ENCODE measurements around the gene NRXN3. TPM values are rescaled to one million over a fixed set of nuclear protein-coding genes. Genes with fewer than 3 reads are reported as not detected.

Gene NRXN3
- total RNA-seq, 4 donors from 2014 or later: 0.56 to 1.6 (median 1.1) TPM

DNA sequence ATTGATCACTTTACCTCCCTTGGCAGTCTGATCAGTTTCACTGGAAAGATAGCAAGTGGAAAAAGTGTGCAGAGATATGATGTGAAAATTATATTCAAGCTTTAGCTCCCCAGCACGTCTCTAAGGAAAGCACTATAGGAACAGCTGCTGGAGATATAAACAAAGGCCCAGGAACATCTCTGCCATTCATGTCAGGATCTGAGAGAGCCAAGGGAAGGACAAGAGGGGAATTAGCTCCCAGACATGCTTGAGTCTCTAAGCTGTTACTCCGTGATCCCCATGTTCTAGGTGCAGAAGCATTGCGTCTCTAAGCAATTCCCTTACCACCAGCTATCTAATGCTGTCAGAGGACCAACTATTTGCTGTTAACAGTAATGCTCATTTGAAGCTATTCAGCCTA lies 1341.0 kb downstream of the NRXN3 start:
- Histone ChIP-seq H3K4me1 (no peaks in the 10 kb centered on the region), H3K27ac (no peak overlapping the region), H3K27me3 (no peaks in the 10 kb centered on the region), H3K9me3 (no peaks in the 10 kb centered on the region), H3K4me3 (replicated peaks in 1 of 3) (no peak overlapping the region), H3K36me3 (no peaks in the 10 kb centered on the region)
- TF ChIP-seq CTCF (IDR thresholded peaks at IDR 0.05): no peak
- TF ChIP-seq POLR2A (IDR thresholded peaks at IDR 0.05): no peak
- 85 to 87% methylated on average over 3 of the region's 3 CpGs for WGBS, 2 donors
- intact Hi-C loops (cut with DNase I): no loop called here
- no peak for DNase-seq

GRCh38 chr14:79513446-79513845 lies 1343.3 kb downstream of the NRXN3 start:
- intact Hi-C loops (cut with DNase I): no loop called here
- Histone ChIP-seq H3K9me3 (no peaks in the 10 kb centered on the region), H3K4me3 (replicated peaks in 1 of 3) (no peak overlapping the region), H3K4me1 (no peaks in the 10 kb centered on the region), H3K27ac (no peak overlapping the region), H3K36me3 (no peaks in the 10 kb centered on the region), H3K27me3 (no peaks in the 10 kb centered on the region)
- WGBS, 2 donors: 59 to 75% methylated on average over 1 of the region's 1 CpG
- DNase-seq: no peak
- TF ChIP-seq POLR2A (IDR thresholded peaks at IDR 0.05) (no peak), CTCF (IDR thresholded peaks at IDR 0.05) (no peak)

DNA sequence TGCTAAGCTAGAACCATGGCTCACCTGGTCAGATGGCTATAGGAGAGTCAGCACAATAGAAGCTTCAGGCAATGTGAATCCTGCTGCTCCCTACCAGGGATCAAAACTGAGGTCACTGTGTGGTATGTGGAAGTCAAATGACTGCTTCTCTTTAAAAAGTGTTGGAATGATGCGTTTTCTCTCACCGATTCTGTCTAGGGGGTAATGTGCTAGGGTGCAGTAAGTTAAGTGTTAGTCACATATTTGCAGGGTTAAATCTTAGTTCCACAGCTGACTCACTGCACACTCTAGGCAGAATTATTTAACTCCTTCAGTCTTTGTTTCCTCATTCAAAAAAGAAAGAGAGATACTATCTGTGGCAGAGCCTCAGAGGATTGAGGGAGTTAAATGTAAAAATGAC lies 1344.5 kb downstream of the NRXN3 start:
- Histone ChIP-seq H3K27ac (no peak overlapping the region), H3K9me3 (no peaks in the 10 kb centered on the region), H3K4me1 (no peaks in the 10 kb centered on the region), H3K36me3 (no peaks in the 10 kb centered on the region), H3K4me3 (replicated peaks in 1 of 3) (no peak overlapping the region), H3K27me3 (no peaks in the 10 kb centered on the region)
- 70 to 81% methylated on average over 2 of the region's 2 CpGs for WGBS, 2 donors
- DNase-seq: no peak
- TF ChIP-seq CTCF (IDR thresholded peaks at IDR 0.05) (no peak), POLR2A (IDR thresholded peaks at IDR 0.05) (no peak)
- intact Hi-C loops (cut with DNase I): no loop called here

- no peak overlapping the region for H3K27ac ChIP-seq
- 68 to 79% methylated on average over 3 of the region's 3 CpGs for WGBS, 2 donors
- no peak for DNase-seq
- no peaks in the 10 kb centered on the region for H3K9me3 ChIP-seq
- intact Hi-C loops (cut with DNase I): no loop called here
- H3K36me3 ChIP-seq: no peaks in the 10 kb centered on the region
- no peaks in the 10 kb centered on the region for H3K4me1 ChIP-seq
- H3K27me3 ChIP-seq: no peaks in the 10 kb centered on the region
- H3K4me3 ChIP-seq (replicated peaks in 1 of 3): no peak overlapping the region
- TF ChIP-seq POLR2A (IDR thresholded peaks at IDR 0.05): no peak
These were observed 1345.0 kb downstream of the NRXN3 start for GRCh38 chr14:79515158-79515557.

DNA sequence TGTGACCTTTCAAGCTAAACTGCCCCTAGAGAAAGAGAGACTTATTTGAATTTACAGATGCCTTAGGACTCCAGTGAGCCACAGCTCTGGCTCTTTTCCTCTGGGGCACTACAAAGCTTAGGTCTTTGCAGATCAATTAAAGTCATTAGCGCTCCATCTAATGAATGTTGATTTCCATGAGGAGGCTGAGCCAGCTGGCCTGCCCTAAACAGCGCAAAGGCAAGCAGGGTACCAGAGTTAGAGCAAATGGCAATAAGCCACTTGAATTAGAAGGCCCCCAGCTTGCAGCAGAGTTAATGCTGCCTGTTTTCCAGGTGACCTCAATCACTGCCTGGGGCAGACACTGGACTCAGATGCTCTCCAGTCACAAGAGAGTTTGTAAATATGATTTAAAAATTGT lies 1345.8 kb downstream of the NRXN3 start:
- no peaks in the 10 kb centered on the region for H3K4me1 ChIP-seq
- H3K9me3 ChIP-seq: no peaks in the 10 kb centered on the region
- no peak overlapping the region for H3K4me3 ChIP-seq (replicated peaks in 1 of 3)
- TF ChIP-seq POLR2A (IDR thresholded peaks at IDR 0.05) (no peak), CTCF (IDR thresholded peaks at IDR 0.05) (no peak)
- 87% methylated on average over 2 of the region's 2 CpGs for WGBS, 2 donors
- no peak for DNase-seq
- H3K27ac ChIP-seq: no peak overlapping the region
- no peaks in the 10 kb centered on the region for H3K27me3 ChIP-seq
- intact Hi-C loops (cut with DNase I): no loop called here
- no peaks in the 10 kb centered on the region for H3K36me3 ChIP-seq

GRCh38 chr14:79525416-79525815 lies 1355.2 kb downstream of the NRXN3 start:
- TF ChIP-seq CTCF (IDR thresholded peaks at IDR 0.05) (no peak), POLR2A (IDR thresholded peaks at IDR 0.05) (no peak)
- no peaks in the 10 kb centered on the region for H3K4me1 ChIP-seq
- no peak overlapping the region for H3K4me3 ChIP-seq (replicated peaks in 1 of 3)
- intact Hi-C loops (cut with DNase I): no loop called here
- WGBS, 2 donors: 87 to 89% methylated on average over 3 of the region's 3 CpGs
- no peak for DNase-seq
- no peaks in the 10 kb centered on the region for H3K9me3 ChIP-seq
- no peaks in the 10 kb centered on the region for H3K27me3 ChIP-seq
- no peaks in the 10 kb centered on the region for H3K36me3 ChIP-seq
- H3K27ac ChIP-seq: no peak overlapping the region
